Endodermal cell (in vitro differentiated cells): ENCODE data around the gene PPIAL4G. TPM values are rescaled to one million over a fixed set of nuclear protein-coding genes. Genes with fewer than 3 reads are reported as not detected.
"Not testable (repeated sequence)": the region's sequence is repeated elsewhere in the genome, so short reads cannot be mapped to it uniquely, and the experiment has no call there.

Source experiments
- DNase-seq: peaks from one replicate; pipeline ENCODE4 v3.0.0-alpha.2; 2017
- H3K27ac ChIP-seq: 2 replicates; pipeline ENCODE4 v1.5.1; 2013; ENCODE audit warnings: mild to moderate bottlenecking, low read depth, low read length, moderate library complexity
- H3K27me3 ChIP-seq: 2 replicates; pipeline ENCODE4 v1.6.1; 2013; ENCODE audit warnings: mild to moderate bottlenecking, low read length, moderate library complexity; ENCODE audit not compliant: insufficient read depth, control insufficient read depth, poor library complexity, severe bottlenecking
- H3K36me3 ChIP-seq: 2 replicates; pipeline ENCODE4 v1.7.0; 2013; ENCODE audit warnings: mild to moderate bottlenecking, low read length, moderate library complexity; ENCODE audit not compliant: control insufficient read depth, insufficient read depth
- H3K4me1 ChIP-seq: one replicate; pipeline ENCODE4 v1.7.0; 2013; ENCODE audit warnings: low read length; ENCODE audit not compliant: control insufficient read depth, insufficient read depth
- H3K4me3 ChIP-seq: 2 replicates; pipeline ENCODE4 v1.5.1; 2013; ENCODE audit warnings: mild to moderate bottlenecking, low read length, moderate library complexity
- H3K9ac ChIP-seq: 2 replicates; pipeline ENCODE4 v1.6.1; 2013; ENCODE audit warnings: mild to moderate bottlenecking, low read length, moderate library complexity; ENCODE audit not compliant: poor library complexity, severe bottlenecking; ENCODE audit errors: extremely low read depth
- H3K9me3 ChIP-seq: 2 replicates; pipeline ENCODE4 v1.6.1; 2013; ENCODE audit warnings: mild to moderate bottlenecking, low read length, moderate library complexity; ENCODE audit not compliant: control insufficient read depth
- H3K27ac Mint-ChIP-seq: 2 replicates; pipeline ENCODE4 v1.8.0; 2020; ENCODE audit warnings: mixed read lengths
- H3K27me3 Mint-ChIP-seq: 2 replicates; pipeline ENCODE4 v1.8.0; 2021; ENCODE audit warnings: mild to moderate bottlenecking, mixed read lengths; ENCODE audit not compliant: insufficient read depth
- H3K36me3 Mint-ChIP-seq: 2 replicates; pipeline ENCODE4 v1.8.0; 2020; ENCODE audit warnings: low read depth, mixed read lengths
- H3K4me1 Mint-ChIP-seq: 2 replicates; pipeline ENCODE4 v1.8.0; 2020; ENCODE audit warnings: mixed read lengths
- H3K4me3 Mint-ChIP-seq: 2 replicates; pipeline ENCODE4 v1.8.0; 2020; ENCODE audit warnings: mild to moderate bottlenecking, moderate library complexity, mixed read lengths
- H3K9me3 Mint-ChIP-seq: 2 replicates; pipeline ENCODE4 v1.8.0; 2020; ENCODE audit warnings: mild to moderate bottlenecking, mixed read lengths
- WGBS, 2 experiments: methylation state at CpG; one replicate each; pipeline versions ENCODE4 v1.1.5 to v1.1.7; 2013; ENCODE audit warnings: missing lambda C conversion rate in 2 of 2, mixed read lengths in 1 of 2; ENCODE audit not compliant: insufficient coverage in 1 of 2, insufficient read length in 1 of 2; 5-methylcytosine and 5-hydroxymethylcytosine counted together
- total RNA-seq, 2 donors: library from RNA; stranded (reverse); fragmentation: NEBNext Ultra II Directional in 1 of 2; extraction: Animal tissue kit (Norgen Biotek cat#: 25700) in 1 of 2; gene quantifications; 2 replicates in 1 of 2; 3 replicates in 1 of 2; pipeline ENCODE4 v1.2.1, GENCODE V29; 2021

Gene PPIAL4G
- total RNA-seq, 2 donors from 2014 or later, result 0.09 to 0.11 TPM

- not testable (repeated sequence) for H3K4me3 Mint-ChIP-seq, H3K9me3 ChIP-seq, H3K27me3 ChIP-seq, H3K36me3 ChIP-seq, H3K27ac ChIP-seq, H3K4me1 Mint-ChIP-seq, H3K4me1 ChIP-seq, H3K27ac Mint-ChIP-seq, H3K36me3 Mint-ChIP-seq, H3K4me3 ChIP-seq, H3K9ac ChIP-seq, H3K27me3 Mint-ChIP-seq, H3K9me3 Mint-ChIP-seq, DNase-seq
- no CpG with 5 or more reads among the region's 4 CpGs for WGBS, 2 experiments
Observed at GRCh38 chr1:148481134-148481533, 2.0 kb downstream of the PPIAL4G start.

- not testable (repeated sequence) for DNase-seq, H3K27me3 Mint-ChIP-seq, H3K36me3 Mint-ChIP-seq, H3K27me3 ChIP-seq, H3K36me3 ChIP-seq, H3K4me1 Mint-ChIP-seq, H3K9ac ChIP-seq, H3K9me3 Mint-ChIP-seq, H3K9me3 ChIP-seq, H3K27ac ChIP-seq, H3K27ac Mint-ChIP-seq, H3K4me1 ChIP-seq
- peak overlapping the region; percentile 70 for H3K4me3 ChIP-seq
- peak overlapping the region; percentile 71 for H3K4me3 Mint-ChIP-seq
- no CpG with 5 or more reads among the region's 28 CpGs for WGBS, 2 experiments
Observed at GRCh38 chr1:148459694-148460093, 23.4 kb downstream of the PPIAL4G start.

GRCh38 chr1:148458901-148459581, 24.1 kb downstream of the PPIAL4G start:
- H3K27ac Mint-ChIP-seq, H3K36me3 ChIP-seq, H3K27ac ChIP-seq, H3K4me1 Mint-ChIP-seq, H3K36me3 Mint-ChIP-seq, H3K27me3 Mint-ChIP-seq, H3K27me3 ChIP-seq, H3K9me3 ChIP-seq, H3K4me1 ChIP-seq, H3K9me3 Mint-ChIP-seq: not testable (repeated sequence)
- H3K4me3 ChIP-seq, result peak overlapping the region; percentile 70
- DNase-seq, result peak; percentile 67
- 0% methylated on average over 17 of the region's 63 CpGs; no CpG with 5 or more reads in 1 of the 2 experiments for WGBS, 2 experiments
- H3K4me3 Mint-ChIP-seq, result peak overlapping the region; percentile 71
- H3K9ac ChIP-seq, result peak overlapping the region; percentile 47

- 0% methylated on average over 1 of the region's 11 CpGs; no CpG with 5 or more reads in 1 of the 2 experiments for WGBS, 2 experiments
Observed at GRCh38 chr1:148458398-148458797, 24.7 kb downstream of the PPIAL4G start.

GRCh38 chr1:148452845-148453244, 30.3 kb downstream of the PPIAL4G start:
- H3K27ac ChIP-seq, H3K27me3 Mint-ChIP-seq, H3K9me3 Mint-ChIP-seq, DNase-seq, H3K4me1 Mint-ChIP-seq, H3K9ac ChIP-seq, H3K4me3 ChIP-seq, H3K4me1 ChIP-seq, H3K27ac Mint-ChIP-seq, H3K9me3 ChIP-seq, H3K4me3 Mint-ChIP-seq, H3K27me3 ChIP-seq, H3K36me3 Mint-ChIP-seq, H3K36me3 ChIP-seq: not testable (repeated sequence)
- 89% methylated on average over 1 of the region's 2 CpGs; no CpG with 5 or more reads in 1 of the 2 experiments for WGBS, 2 experiments

More at GRCh38 chr1:148458398-148458797, 24.7 kb downstream of the PPIAL4G start:
- Histone ChIP-seq H3K9ac (peak overlapping the region; percentile 49), H3K4me3 (peak overlapping the region; percentile 78)
- not testable (repeated sequence) for H3K27me3 Mint-ChIP-seq, H3K9me3 Mint-ChIP-seq, H3K36me3 ChIP-seq, DNase-seq, H3K27ac ChIP-seq, H3K9me3 ChIP-seq, H3K36me3 Mint-ChIP-seq, H3K27me3 ChIP-seq, H3K4me1 ChIP-seq, H3K4me1 Mint-ChIP-seq
- peak overlapping the region; percentile 94 for H3K27ac Mint-ChIP-seq
- H3K4me3 Mint-ChIP-seq, result peak overlapping the region; percentile 71

- WGBS, 2 experiments, result 91 to 95% methylated on average over 4 to 5 of the region's 5 CpGs
- not testable (repeated sequence) for H3K4me1 ChIP-seq, H3K4me3 ChIP-seq, H3K36me3 Mint-ChIP-seq, H3K4me3 Mint-ChIP-seq, H3K27me3 ChIP-seq, H3K27me3 Mint-ChIP-seq, H3K36me3 ChIP-seq, H3K9ac ChIP-seq, H3K27ac Mint-ChIP-seq, H3K9me3 Mint-ChIP-seq, DNase-seq, H3K9me3 ChIP-seq, H3K27ac ChIP-seq
- peaks cover 18% of the 10 kb centered on the region for H3K4me1 Mint-ChIP-seq
Observed at GRCh38 chr1:148439654-148440325, 43.3 kb downstream of the PPIAL4G start.
